Stromal cell of bone marrow (primary cell): ENCODE results near the gene ZNF366.

ENCODE experiments used
- DNase-seq: peaks from one replicate; pipeline ENCODE4 v3.0.0-alpha.2; 2012; ENCODE audit warnings: low read depth

ZNF366 gene

GRCh38 chr5:72489536-72489935, 17.7 kb downstream of the ZNF366 start:
- DNase-seq = no peak

DNA sequence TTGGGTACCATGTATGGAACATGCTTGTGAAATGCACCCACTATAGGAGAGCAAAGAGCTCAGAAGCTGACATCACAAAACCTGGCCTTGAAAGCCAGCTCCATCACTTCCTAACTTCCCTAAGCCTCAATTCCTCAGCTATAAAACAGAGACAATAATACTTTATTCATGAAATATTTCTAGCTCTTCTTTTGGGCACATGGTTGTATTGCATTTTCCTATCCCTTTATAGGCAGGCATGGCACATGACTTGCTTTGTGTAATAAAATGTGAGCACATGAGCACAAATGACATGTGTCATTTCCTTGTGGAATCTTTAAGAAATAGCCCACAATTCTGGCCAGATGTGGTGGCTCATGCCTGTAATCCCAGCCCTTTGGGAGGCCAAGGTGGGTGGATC, 18.5 kb downstream of the ZNF366 start:
- DNase-seq = no peak

DNA sequence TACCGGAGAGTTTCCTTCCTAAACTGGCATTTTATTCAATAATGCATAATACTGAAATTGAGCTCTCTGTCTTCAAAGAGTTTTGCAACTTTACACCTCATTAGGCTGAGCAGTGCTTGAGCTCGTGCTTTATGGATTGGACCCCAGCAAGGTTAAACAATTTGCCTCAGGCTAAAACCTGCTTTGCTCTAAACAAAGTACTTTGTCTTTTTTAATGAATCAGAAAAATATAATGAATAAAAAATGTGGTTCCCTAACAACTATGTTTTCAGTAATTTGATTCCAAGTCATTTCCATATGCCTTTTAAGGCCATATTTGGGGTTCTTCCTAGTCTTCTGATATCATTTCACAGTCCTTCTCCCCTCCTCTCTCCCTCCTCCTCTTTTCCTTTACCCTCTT, 20.0 kb downstream of the ZNF366 start:
- DNase-seq = no peak

GRCh38 chr5:72486371-72486770, 20.8 kb downstream of the ZNF366 start:
- peak; percentile 28 for DNase-seq

- DNase-seq = no peak
These were observed 21.7 kb downstream of the ZNF366 start for GRCh38 chr5:72485430-72485974.

- DNase-seq = no peak
These were observed 25.2 kb downstream of the ZNF366 start for GRCh38 chr5:72482046-72482445.

- DNase-seq = no peak
These were observed 26.4 kb downstream of the ZNF366 start for GRCh38 chr5:72480841-72481240.

DNA sequence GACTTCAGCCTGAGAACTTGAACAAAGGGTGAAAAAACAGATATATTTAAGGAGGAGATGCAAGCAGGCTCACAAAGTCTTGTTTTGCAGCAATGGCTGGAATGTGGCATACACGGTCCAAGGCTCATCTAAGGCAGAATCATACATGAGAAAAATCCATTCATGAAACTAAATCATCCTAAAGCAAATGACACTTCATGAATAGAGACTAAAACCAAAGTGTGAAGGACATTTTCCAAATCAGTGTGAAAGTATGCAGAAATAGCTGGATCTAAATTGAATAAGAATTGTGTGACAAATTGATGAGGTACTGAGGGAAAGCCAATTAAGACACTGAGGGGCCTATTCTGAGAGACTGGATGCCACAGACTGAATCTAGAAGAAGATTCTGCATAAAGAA, 27.3 kb downstream of the ZNF366 start:
- no peak for DNase-seq

GRCh38 chr5:72478684-72479083, 28.5 kb downstream of the ZNF366 start:
- DNase-seq = peak; percentile 82

DNA sequence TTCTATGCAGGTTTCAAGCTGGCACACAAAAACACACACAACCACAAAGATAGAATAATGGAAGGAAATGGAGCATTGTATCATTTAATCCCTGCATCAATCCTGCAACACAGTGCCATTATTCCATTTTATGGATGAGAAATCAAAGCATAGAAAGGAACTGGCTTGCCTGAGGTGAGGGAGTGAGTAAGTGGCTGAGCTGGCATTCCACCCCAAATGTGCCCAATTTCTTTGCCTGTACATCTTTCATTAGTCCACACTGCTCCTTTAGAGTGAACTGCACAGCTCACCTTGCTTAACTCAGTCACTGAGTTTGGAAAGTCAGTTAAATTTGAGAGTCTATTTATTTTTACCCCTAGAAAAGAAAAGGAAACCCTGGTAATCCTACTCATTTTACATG, 28.9 kb downstream of the ZNF366 start:
- DNase-seq = no peak

- DNase-seq = no peak
These were observed 29.6 kb downstream of the ZNF366 start for GRCh38 chr5:72477644-72478043.

- no peak for DNase-seq
These were observed 30.0 kb downstream of the ZNF366 start for GRCh38 chr5:72477176-72477575.

DNA sequence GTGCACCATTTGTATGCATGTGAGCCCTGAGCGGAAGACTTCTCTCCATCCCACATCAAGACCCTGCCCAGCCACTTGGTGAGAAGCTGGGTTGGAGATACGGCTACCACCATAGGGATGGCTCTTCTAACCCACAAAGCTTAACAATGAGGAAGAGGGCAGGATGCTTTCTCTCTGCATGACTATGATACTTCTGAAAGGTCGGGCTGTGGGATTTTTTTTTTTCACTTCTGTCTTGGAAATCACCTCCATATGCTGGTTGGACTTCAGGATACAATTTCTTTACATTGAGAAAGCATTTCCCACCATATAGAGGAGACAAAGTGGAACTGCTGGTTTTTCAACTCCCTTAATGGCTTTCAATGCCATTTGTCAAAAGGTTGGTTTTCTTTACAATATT, 30.5 kb downstream of the ZNF366 start:
- DNase-seq = no peak

DNA sequence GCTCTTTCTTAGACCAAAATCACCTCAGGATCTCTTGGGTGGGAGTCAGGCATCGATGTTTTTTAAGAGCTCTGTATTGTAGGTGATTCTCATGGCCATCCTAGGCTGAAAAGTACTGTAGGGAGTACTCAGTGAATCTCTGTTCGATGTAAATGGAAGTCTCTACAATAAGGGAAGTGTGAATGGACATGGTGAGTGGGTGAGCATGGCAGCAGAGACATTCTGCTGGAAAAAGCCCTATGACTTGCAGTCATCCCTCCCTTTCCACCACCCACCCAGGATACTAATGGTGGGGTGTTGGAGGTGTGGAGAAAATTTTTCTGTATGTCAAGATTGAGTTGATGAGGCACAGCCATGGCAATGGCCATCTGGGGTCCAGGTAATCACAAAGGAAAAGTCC, 30.9 kb downstream of the ZNF366 start:
- no peak for DNase-seq

- no peak for DNase-seq
These were observed 32.7 kb downstream of the ZNF366 start for GRCh38 chr5:72474516-72474915.

DNA sequence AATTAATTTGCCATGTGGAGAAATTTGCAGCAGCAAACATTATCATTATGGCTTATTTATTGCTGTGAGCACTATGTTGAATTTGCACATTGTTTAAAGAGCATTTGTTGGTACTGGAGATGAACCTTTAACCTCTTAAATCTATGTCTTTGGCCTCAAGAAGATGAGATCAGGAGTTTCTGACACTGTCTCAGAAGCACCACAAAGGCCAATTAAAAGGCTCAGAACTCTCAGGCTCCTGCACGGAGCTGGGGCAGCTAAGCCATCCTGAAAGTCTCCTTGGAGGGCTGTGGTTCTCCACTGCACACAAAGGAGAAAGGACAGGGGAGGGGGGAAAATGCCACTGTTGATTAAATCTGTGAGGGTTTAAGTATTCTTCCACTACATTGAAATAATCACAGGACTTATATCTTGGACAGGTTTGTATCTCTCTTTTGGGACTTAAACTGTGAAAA, 33.1 kb downstream of the ZNF366 start:
- DNase-seq = no peak

DNA sequence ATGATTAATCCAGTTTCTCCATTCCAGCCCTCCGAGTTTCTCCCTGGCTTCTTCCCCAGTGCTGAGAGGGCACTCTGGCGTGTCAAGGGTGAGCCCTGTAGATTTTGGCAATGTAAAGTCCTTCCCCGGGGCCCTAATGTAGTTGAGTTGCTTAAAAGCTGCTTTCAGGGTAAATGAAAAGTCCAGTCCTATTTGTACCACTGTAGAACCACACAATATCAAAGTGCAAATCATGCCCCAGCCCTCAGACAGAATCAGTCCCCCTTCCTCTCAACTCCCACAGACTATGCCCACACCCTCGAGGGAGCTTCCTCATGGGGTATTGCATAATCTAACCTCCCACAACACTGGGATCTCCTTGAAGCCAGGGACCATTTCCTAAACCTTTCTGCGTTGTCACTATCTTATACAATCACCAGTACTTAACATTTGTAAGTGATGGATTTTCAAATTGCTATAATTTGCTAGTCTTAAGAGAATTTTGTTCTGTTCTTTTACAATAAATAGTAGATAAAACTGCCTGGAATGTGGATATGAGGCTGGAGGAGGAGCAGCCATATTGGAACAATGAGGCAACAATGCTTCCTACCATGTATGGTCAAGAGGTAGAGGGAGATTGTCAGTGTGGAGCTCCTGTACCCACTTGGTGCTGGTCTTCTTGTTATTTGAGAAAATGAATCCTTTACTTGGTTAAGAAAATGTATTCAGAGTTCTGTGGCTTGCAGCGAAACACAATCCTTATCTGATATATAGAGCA, 34.4 kb downstream of the ZNF366 start:
- peak; percentile 68 for DNase-seq

- DNase-seq = no peak
These were observed 35.2 kb downstream of the ZNF366 start for GRCh38 chr5:72472031-72472430.

DNA sequence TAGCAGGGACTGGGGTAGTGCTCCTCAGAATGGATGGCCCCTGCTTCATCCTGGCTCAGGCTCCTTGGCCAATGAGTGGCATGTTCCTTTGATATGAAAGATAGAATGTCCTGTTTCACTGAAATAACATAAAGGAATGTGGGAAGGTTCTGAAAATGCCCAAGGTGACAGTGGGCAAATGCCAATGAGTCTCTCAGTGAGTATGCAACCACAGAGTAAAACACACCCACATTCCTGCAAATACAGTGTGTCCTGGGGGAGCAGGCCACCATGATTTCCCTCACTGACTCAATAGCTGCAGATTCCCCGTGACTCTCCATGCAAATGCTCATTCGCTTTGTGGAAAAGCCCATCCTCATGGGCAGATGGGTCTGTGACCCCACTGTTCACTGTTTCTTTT, 36.4 kb downstream of the ZNF366 start:
- no peak for DNase-seq

GRCh38 chr5:72468606-72469005, 38.6 kb downstream of the ZNF366 start:
- no peak for DNase-seq

DNA sequence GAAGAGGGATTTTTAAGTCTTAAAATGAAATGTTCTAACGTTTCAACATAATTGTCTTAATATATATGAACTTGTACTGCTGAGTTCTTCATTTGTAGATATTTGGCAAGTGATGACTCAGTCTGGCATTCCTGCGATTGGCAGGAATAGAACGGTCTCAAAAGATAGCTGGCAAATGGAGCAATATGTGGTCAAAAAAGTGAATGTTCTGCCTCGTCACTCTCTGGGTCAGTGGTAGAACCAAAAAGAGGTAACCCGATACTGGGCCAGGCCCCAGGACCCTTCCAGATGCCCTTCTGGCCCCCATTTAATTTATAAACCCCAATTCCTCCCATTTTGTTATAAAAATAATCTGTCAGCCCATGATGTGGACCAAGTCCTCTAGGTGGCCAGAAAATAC, 39.2 kb downstream of the ZNF366 start:
- peak; percentile 67 for DNase-seq

DNA sequence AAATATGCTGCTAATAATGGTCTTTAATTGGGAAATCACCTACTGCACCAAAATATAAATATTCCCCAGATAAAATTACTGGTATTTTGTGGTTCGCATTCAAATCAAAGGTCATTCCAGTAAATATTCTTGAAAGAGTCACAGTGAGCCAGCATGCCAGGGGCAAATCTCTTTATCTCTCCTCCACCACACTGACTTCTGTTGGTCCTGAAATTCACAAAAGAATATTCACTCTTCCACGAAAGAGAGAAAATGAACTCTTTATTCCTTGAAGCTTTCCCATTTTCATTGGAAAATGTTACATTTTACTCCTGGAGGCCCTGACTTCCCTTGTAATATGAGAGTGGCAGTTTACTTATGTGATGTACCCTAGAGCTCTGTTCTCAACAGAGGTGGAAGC, 39.7 kb downstream of the ZNF366 start:
- no peak for DNase-seq

DNA sequence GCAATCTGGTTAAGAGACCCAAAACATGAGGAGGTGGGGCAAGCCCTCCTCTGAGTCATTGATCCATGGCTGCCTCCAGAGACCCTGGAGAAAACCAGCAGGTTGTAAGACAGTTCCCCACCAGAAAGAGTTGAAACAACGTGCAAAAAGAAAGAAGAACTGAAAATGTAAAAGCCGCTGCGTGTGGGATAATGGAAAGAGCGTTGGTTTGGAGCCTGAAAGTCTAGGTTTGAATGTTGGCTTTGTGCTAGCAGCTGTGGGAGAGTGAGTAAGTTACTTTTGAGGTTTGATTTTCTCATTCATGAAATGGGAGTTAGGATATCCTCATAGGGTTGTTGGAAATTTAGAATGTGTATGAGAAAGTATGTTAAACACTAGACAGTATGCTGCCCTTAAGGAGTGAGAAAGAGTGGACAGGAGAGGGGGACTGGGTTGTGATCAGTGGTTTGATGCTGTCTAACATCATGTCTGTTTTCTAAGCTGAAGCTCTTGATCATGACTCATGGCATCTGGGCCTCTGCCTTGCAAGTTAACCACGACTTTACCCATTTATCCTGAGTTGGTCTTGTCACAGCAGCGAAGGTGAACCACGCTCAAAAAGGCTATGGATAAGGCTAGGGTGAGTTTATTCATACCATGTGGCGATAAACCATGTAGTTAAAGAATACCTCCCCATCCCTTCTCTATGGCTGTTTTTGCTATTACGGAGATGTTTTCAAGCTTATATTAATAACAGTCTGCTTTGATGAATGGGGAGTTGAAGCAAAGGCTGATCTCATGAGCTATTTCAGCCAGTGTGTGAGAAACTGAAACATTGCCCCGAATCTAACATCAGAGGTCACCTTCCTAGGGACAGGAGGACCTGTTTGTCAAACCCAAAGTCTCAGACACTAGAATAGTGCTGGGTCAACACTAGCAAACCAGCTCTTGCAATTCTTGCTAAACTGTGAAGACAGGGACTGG, 41.3 kb downstream of the ZNF366 start:
- DNase-seq = peak; percentile 51
